Measurements from ENCODE around the gene MACC1. TPM values are rescaled to one million over a fixed set of nuclear protein-coding genes. Genes with fewer than 3 reads are reported as not detected.
"Not testable (repeated sequence)": the region's sequence is repeated elsewhere in the genome, so short reads cannot be mapped to it uniquely, and the experiment has no call there.

MACC1 gene
- total RNA-seq, 1 donor from 2014 or later: 33.2 TPM

GRCh38 chr7:20140291-20141001, 76.7 kb downstream of the MACC1 start:
- H3K4me3 ChIP-seq (ENCODE audit: low read depth, low read length): no peak overlapping the region
- DNase-seq (ENCODE audit: low read depth): no peak
- TF ChIP-seq CTCF (conservative IDR thresholded peaks at IDR 0.05; ENCODE audit: low read depth, low read length): no peak

GRCh38 chr7:20136647-20137046, 80.5 kb downstream of the MACC1 start:
- no peak overlapping the region for H3K4me3 ChIP-seq (ENCODE audit: low read depth, low read length)
- no peak for TF ChIP-seq CTCF (conservative IDR thresholded peaks at IDR 0.05; ENCODE audit: low read depth, low read length)
- DNase-seq (ENCODE audit: low read depth): no peak

- DNase-seq (ENCODE audit: low read depth): no peak
- no peak overlapping the region for H3K4me3 ChIP-seq (ENCODE audit: low read depth, low read length)
- no peak for TF ChIP-seq CTCF (conservative IDR thresholded peaks at IDR 0.05; ENCODE audit: low read depth, low read length)
Measured at GRCh38 chr7:20133803-20134202, 83.4 kb downstream of the MACC1 start.

- no peak for DNase-seq (ENCODE audit: low read depth)
- no peak overlapping the region for H3K4me3 ChIP-seq (ENCODE audit: low read depth, low read length)
- no peak for TF ChIP-seq CTCF (conservative IDR thresholded peaks at IDR 0.05; ENCODE audit: low read depth, low read length)
Measured at GRCh38 chr7:20132585-20132984, 84.6 kb downstream of the MACC1 start.

- no peak for DNase-seq (ENCODE audit: low read depth)
- TF ChIP-seq CTCF (conservative IDR thresholded peaks at IDR 0.05; ENCODE audit: low read depth, low read length): no peak
- H3K4me3 ChIP-seq (ENCODE audit: low read depth, low read length): no peak overlapping the region
Measured at GRCh38 chr7:20131776-20132175, 85.4 kb downstream of the MACC1 start.

GRCh38 chr7:20129920-20130319, 87.3 kb downstream of the MACC1 start:
- no peak for TF ChIP-seq CTCF (conservative IDR thresholded peaks at IDR 0.05; ENCODE audit: low read depth, low read length)
- no peak overlapping the region for H3K4me3 ChIP-seq (ENCODE audit: low read depth, low read length)

GRCh38 chr7:20128001-20128400, 89.2 kb downstream of the MACC1 start:
- H3K4me3 ChIP-seq (ENCODE audit: low read depth, low read length): no peak overlapping the region
- DNase-seq (ENCODE audit: low read depth): no peak
- TF ChIP-seq CTCF (conservative IDR thresholded peaks at IDR 0.05; ENCODE audit: low read depth, low read length): no peak

More at GRCh38 chr7:20129920-20130319, 87.3 kb downstream of the MACC1 start:
- no peak for DNase-seq (ENCODE audit: low read depth)

GRCh38 chr7:20126060-20126459, 91.1 kb downstream of the MACC1 start:
- not testable (repeated sequence) for H3K4me3 ChIP-seq (ENCODE audit: low read depth, low read length)

GRCh38 chr7:20124087-20124486, 93.1 kb downstream of the MACC1 start:
- not testable (repeated sequence) for DNase-seq (ENCODE audit: low read depth); H3K4me3 ChIP-seq (ENCODE audit: low read depth, low read length)

More at GRCh38 chr7:20126060-20126459, 91.1 kb downstream of the MACC1 start:
- DNase-seq (ENCODE audit: low read depth): not testable (repeated sequence)

- H3K4me3 ChIP-seq (ENCODE audit: low read depth, low read length); DNase-seq (ENCODE audit: low read depth): not testable (repeated sequence)
Measured at GRCh38 chr7:20122653-20123316, 94.4 kb downstream of the MACC1 start.

Measured in epithelial cell of proximal tubule (primary cell).